H9 (cell line): ENCODE results near the gene ITGB2. TPM values are rescaled to one million over a fixed set of nuclear protein-coding genes. Genes with fewer than 3 reads are reported as not detected.

ENCODE experiments used
- DNase-seq: peaks from one replicate; pipeline ENCODE4 v3.0.0-alpha.2; 2017
- H2AFZ ChIP-seq: one replicate; pipeline ENCODE4 v1.6.1; 2013; ENCODE audit warnings: mild to moderate bottlenecking, low read length, control low read depth, moderate library complexity
- H2AK5ac ChIP-seq: 2 replicates; pipeline ENCODE4 v1.6.1; 2013; ENCODE audit warnings: low read length, control low read depth, mixed read lengths; ENCODE audit not compliant: insufficient read length
- H2BK120ac ChIP-seq: one replicate; pipeline ENCODE4 v1.6.1; 2013; ENCODE audit warnings: low read depth, mild to moderate bottlenecking, low read length, control low read depth, inconsistent platforms; ENCODE audit not compliant: poor library complexity, severe bottlenecking
- H2BK12ac ChIP-seq: 2 replicates; pipeline ENCODE4 v1.6.1; 2013; ENCODE audit warnings: low read length, control low read depth, mixed read lengths, low read depth; ENCODE audit not compliant: insufficient read length
- H2BK15ac ChIP-seq: 2 replicates; pipeline ENCODE4 v1.6.1; 2013; ENCODE audit warnings: low read depth, low read length, control low read depth
- H2BK20ac ChIP-seq: one replicate; pipeline ENCODE4 v1.6.1; 2013; ENCODE audit warnings: low read depth, mild to moderate bottlenecking, low read length, control low read depth, inconsistent platforms; ENCODE audit not compliant: poor library complexity, severe bottlenecking
- H2BK5ac ChIP-seq: 2 replicates; pipeline ENCODE4 v1.6.1; 2013; ENCODE audit warnings: low read length, control low read depth, mixed read lengths; ENCODE audit not compliant: insufficient read length
- H3K14ac ChIP-seq: 2 replicates; pipeline ENCODE4 v1.6.1; 2013; ENCODE audit warnings: low read length, control low read depth; ENCODE audit not compliant: insufficient read depth
- H3K18ac ChIP-seq: 2 replicates; pipeline ENCODE4 v1.6.1; 2013; ENCODE audit warnings: low read depth, mild to moderate bottlenecking, mixed read lengths, low read length, control low read depth; ENCODE audit not compliant: insufficient read length
- H3K23ac ChIP-seq: 2 replicates; pipeline ENCODE4 v1.6.1; 2013; ENCODE audit warnings: low read length, control low read depth, mixed read lengths, low read depth; ENCODE audit not compliant: insufficient read length
- H3K23me2 ChIP-seq: 2 replicates; pipeline ENCODE4 v1.6.1; 2013; ENCODE audit warnings: low read depth, mild to moderate bottlenecking, mixed read lengths, low read length, control low read depth; ENCODE audit not compliant: insufficient read length, poor library complexity, severe bottlenecking
- H3K27ac ChIP-seq: 2 replicates; pipeline ENCODE4 v1.5.1; 2013; ENCODE audit warnings: low read length, control low read depth, mixed read lengths, low read depth; ENCODE audit not compliant: insufficient read length
- H3K27me3 ChIP-seq: 2 replicates; pipeline ENCODE4 v1.6.1; 2013; ENCODE audit warnings: low read length, control low read depth, inconsistent platforms; ENCODE audit not compliant: insufficient read depth
- H3K4ac ChIP-seq: 2 replicates; pipeline ENCODE4 v1.6.1; 2013; ENCODE audit warnings: low read depth, mild to moderate bottlenecking, control low read depth, inconsistent platforms, low read length, moderate library complexity
- H3K4me1 ChIP-seq: 2 replicates; pipeline ENCODE4 v1.6.1; 2013; ENCODE audit warnings: low read length, control low read depth, inconsistent platforms; ENCODE audit not compliant: insufficient read depth
- H3K4me2 ChIP-seq: 2 replicates; pipeline ENCODE4 v1.6.1; 2013; ENCODE audit warnings: low read length, control low read depth, mixed read lengths; ENCODE audit not compliant: insufficient read length, insufficient read depth
- H3K56ac ChIP-seq: 2 replicates; pipeline ENCODE4 v1.6.1; 2013; ENCODE audit warnings: low read depth, mild to moderate bottlenecking, mixed read lengths, low read length, control low read depth; ENCODE audit not compliant: insufficient read length
- H3K79me1 ChIP-seq: 2 replicates; pipeline ENCODE4 v1.6.1; 2013; ENCODE audit warnings: low read depth, mild to moderate bottlenecking, moderate library complexity, low read length, control low read depth, inconsistent platforms; ENCODE audit not compliant: insufficient read depth, poor library complexity, severe bottlenecking
- H3K79me2 ChIP-seq: 2 replicates; pipeline ENCODE4 v1.6.1; 2013; ENCODE audit warnings: low read length, control low read depth, inconsistent platforms; ENCODE audit not compliant: insufficient read depth
- H3K9ac ChIP-seq: 2 replicates; pipeline ENCODE4 v1.6.1; 2013; ENCODE audit warnings: low read length, control low read depth, mixed read lengths; ENCODE audit not compliant: insufficient read length; ENCODE audit errors: extremely low read depth
- H3K9me3 ChIP-seq: one replicate; pipeline ENCODE4 v1.6.1; 2013; ENCODE audit warnings: low read depth, low read length, inconsistent platforms; ENCODE audit not compliant: control insufficient read depth
- H3T11ph ChIP-seq: one replicate; pipeline ENCODE4 v1.6.1; 2013; ENCODE audit warnings: mild to moderate bottlenecking, low read length, control low read depth, inconsistent platforms
- H4K20me1 ChIP-seq: one replicate; pipeline ENCODE4 v1.6.1; 2013; ENCODE audit not compliant: control insufficient read depth, insufficient read length, insufficient read depth
- H4K5ac ChIP-seq: 2 replicates; pipeline ENCODE4 v1.6.1; 2013; ENCODE audit warnings: low read depth, mild to moderate bottlenecking, mixed read lengths, low read length, control low read depth; ENCODE audit not compliant: insufficient read length
- H4K8ac ChIP-seq: replicated peaks from 2 replicates; pipeline ENCODE4 v1.6.1; 2013; ENCODE audit warnings: low read length, control low read depth, mixed read lengths, low read depth; ENCODE audit not compliant: insufficient read length
- H4K91ac ChIP-seq: 2 replicates; pipeline ENCODE4 v1.6.1; 2013; ENCODE audit warnings: low read depth, mild to moderate bottlenecking, moderate library complexity, mixed read lengths, low read length, control low read depth; ENCODE audit not compliant: insufficient read length
- H3K27ac Mint-ChIP-seq, 3 experiments: 2 replicates in 2 of 3; 3 replicates in 1 of 3; pipeline ENCODE4 v1.8.0; 2020 to 2021; ENCODE audit warnings: mixed read lengths in 3 of 3, mild to moderate bottlenecking in 1 of 3, moderate library complexity in 1 of 3
- H3K27me3 Mint-ChIP-seq: 2 replicates; pipeline ENCODE4 v1.8.0; 2021; ENCODE audit warnings: low read depth, mild to moderate bottlenecking, moderate library complexity, mixed read lengths
- H3K36me3 Mint-ChIP-seq, 3 experiments: 2 replicates in 2 of 3; 3 replicates in 1 of 3; pipeline ENCODE4 v1.8.0; 2020 to 2021; ENCODE audit warnings: low read depth in 3 of 3, mixed read lengths in 3 of 3; ENCODE audit not compliant: insufficient read depth in 1 of 3
- H3K4me1 Mint-ChIP-seq, 2 experiments: 2 replicates each; pipeline ENCODE4 v1.8.0; 2020; ENCODE audit warnings: mixed read lengths in 2 of 2
- H3K4me3 Mint-ChIP-seq, 2 experiments: 2 replicates in 1 of 2; 3 replicates in 1 of 2; pipeline ENCODE4 v1.8.0; 2020 to 2021; ENCODE audit warnings: mild to moderate bottlenecking in 2 of 2, mixed read lengths in 2 of 2, moderate library complexity in 1 of 2
- H3K9me3 Mint-ChIP-seq, 2 experiments: 2 replicates in 1 of 2; 3 replicates in 1 of 2; pipeline ENCODE4 v1.8.0; 2020; ENCODE audit warnings: mild to moderate bottlenecking in 2 of 2, mixed read lengths in 2 of 2, moderate library complexity in 1 of 2
- WGBS: extraction: QIAGEN DNeasy Blood & Tissue Kit; methylation state at CpG from one replicate; pipeline ENCODE4 v1.1.7; 2013; ENCODE audit warnings: missing lambda C conversion rate, low lambda C conversion rate, mixed read lengths; ENCODE audit not compliant: insufficient read length; ENCODE audit errors: extremely low coverage; 5-methylcytosine and 5-hydroxymethylcytosine counted together
- total RNA-seq: library from RNA; stranded (reverse); gene quantifications from 2 replicates; pipeline ENCODE4 v1.2.1, GENCODE V29; 2021
- TF ChIP-seq, protein P1 (sequence below): fragments of 200-600 bp; sonication (generic); conservative IDR thresholded peaks from 3 replicates; pipeline ENCODE4 v1.8.0; 2021; ENCODE audit warnings: antibody characterized with exemption, mild to moderate bottlenecking

ITGB2 gene
- total RNA-seq, 1 experiment from 2014 or later, result 1.1 TPM

DNA sequence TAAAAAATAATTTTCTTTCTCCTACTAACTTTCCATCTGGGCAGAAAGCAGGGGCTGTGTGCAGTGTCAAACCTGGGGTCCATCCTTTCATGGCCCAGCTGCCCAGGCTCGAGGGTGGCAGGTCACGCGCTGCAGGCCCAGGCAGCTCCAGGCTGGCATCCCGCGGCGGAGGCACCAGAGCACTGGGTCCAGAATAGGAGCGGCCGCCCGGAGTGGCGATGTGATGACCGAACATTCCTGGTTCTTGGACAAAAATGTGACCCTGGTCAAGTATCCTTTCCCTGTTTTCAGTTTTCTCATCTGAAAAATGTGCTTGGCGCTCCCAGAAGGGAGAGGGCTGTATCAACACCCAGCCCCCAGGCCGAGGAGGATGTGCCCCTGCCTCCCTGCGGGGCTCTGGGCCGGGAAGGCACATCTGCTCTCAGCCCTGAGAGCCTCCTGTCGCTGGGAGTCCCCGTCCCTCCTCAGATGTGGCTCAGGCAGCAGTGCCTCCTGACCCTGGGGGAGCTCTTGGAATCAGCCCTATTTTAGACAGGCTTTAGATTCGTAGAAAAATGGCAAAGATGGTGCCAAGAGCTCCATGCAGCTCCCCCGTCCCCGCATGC lies 48.5 kb upstream of the ITGB2 start:
- Histone ChIP-seq H3K9ac (no peak overlapping the region), H2BK120ac (no peak overlapping the region), H2BK12ac (no peak overlapping the region), H3K9me3 (no peaks in the 10 kb centered on the region), H3K27me3 (no peaks in the 10 kb centered on the region), H3K23ac (no peak overlapping the region), H2BK15ac (no peak overlapping the region), H3K14ac (no peak overlapping the region; the same call in 1 of the 2 replicates), H4K91ac (no peak overlapping the region), H3K27ac (no peak overlapping the region), H2AK5ac (no peak overlapping the region), H4K5ac (no peak overlapping the region), H3K23me2 (no peaks in the 10 kb centered on the region), H3K4me2 (no peak overlapping the region), H2AFZ (no peak overlapping the region), H3K4me1 (no peaks in the 10 kb centered on the region), H3K79me1 (peaks cover 3% of the 10 kb centered on the region), H3T11ph (no peak overlapping the region), H3K18ac (no peak overlapping the region), H3K79me2 (no peaks in the 10 kb centered on the region), H2BK20ac (no peak overlapping the region), H4K20me1 (peaks cover 2% of the 10 kb centered on the region), H2BK5ac (no peak overlapping the region), H4K8ac (no peak overlapping the region), H3K56ac (no peak overlapping the region), H3K4ac (no peak overlapping the region)
- H3K27ac Mint-ChIP-seq, result peak overlapping the region in 2 of 3 experiments; percentile 56 to 84; a peak in 3 of 7 replicates
- TF ChIP-seq, protein P1, sequence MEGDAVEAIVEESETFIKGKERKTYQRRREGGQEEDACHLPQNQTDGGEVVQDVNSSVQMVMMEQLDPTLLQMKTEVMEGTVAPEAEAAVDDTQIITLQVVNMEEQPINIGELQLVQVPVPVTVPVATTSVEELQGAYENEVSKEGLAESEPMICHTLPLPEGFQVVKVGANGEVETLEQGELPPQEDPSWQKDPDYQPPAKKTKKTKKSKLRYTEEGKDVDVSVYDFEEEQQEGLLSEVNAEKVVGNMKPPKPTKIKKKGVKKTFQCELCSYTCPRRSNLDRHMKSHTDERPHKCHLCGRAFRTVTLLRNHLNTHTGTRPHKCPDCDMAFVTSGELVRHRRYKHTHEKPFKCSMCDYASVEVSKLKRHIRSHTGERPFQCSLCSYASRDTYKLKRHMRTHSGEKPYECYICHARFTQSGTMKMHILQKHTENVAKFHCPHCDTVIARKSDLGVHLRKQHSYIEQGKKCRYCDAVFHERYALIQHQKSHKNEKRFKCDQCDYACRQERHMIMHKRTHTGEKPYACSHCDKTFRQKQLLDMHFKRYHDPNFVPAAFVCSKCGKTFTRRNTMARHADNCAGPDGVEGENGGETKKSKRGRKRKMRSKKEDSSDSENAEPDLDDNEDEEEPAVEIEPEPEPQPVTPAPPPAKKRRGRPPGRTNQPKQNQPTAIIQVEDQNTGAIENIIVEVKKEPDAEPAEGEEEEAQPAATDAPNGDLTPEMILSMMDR, result no peak
- no CpG with 5 or more reads among the region's 20 CpGs for WGBS
- H3K9me3 Mint-ChIP-seq, result no peaks in the 10 kb centered on the region
- DNase-seq, result no peak
- H3K36me3 Mint-ChIP-seq, result peaks cover 17 to 48% (median 40%) of the 10 kb centered on the region in 3 experiments
- no peak overlapping the region; a peak in 1 of 5 replicates for H3K4me3 Mint-ChIP-seq
- no peaks in the 10 kb centered on the region for H3K27me3 Mint-ChIP-seq
- H3K4me1 Mint-ChIP-seq, result peaks cover 17 to 29% of the 10 kb centered on the region in 2 experiments
